Gastroesophageal sphincter (tissue), 3 donors: ENCODE results near the gene TNFSF11.

Experiments
- EP300 ChIP-seq: sonication (generic); formaldehyde crosslinking; IDR thresholded peaks from one replicate; pipeline ENCODE4 v1.6.1; 2017; ENCODE audit warnings: antibody characterized with exemption, mild to moderate bottlenecking
- POLR2A ChIP-seq, 2 donors: fragments of 450-650 bp; IDR thresholded peaks; one replicate each; pipeline ENCODE4 v1.6.1; 2017; ENCODE audit warnings: antibody characterized with exemption in 2 of 2, mild to moderate bottlenecking in 2 of 2, moderate library complexity in 1 of 2
- POLR2AphosphoS5 ChIP-seq: sonication (generic); formaldehyde crosslinking; IDR thresholded peaks from one replicate; pipeline ENCODE4 v1.6.1; 2017; ENCODE audit warnings: antibody characterized with exemption
- TF ChIP-seq, protein P1 (sequence below), 4 experiments: fragments of 200-600 bp in 2 of 4; fragments of 450-650 bp in 2 of 4; sonication (generic) in 1 of 4; IDR thresholded peaks; one replicate each; pipeline ENCODE4 v1.5.1; 2017 to 2019; ENCODE audit warnings: antibody characterized with exemption in 4 of 4, mild to moderate bottlenecking in 2 of 4, moderate library complexity in 2 of 4

DNA sequence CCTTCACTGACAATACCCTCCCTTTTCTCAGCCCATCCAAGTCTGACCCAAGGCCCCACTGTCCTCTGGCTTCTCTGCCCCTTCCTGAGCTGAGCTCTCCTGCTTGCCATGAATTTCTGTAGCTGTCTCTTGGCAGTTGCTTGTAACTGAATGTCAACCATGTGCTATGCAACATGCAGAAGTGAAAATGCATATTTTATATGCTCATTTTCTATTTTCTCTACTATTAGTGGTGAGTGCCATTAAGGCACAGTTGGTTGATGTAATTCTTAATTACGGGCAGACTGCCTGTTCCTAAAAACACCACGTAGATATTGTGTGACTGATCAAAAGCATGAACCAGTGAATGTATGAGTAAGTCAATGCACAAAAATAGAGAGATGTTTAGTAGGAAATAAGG lies 29.6 kb downstream of the TNFSF11 start:
- TF ChIP-seq, protein P1, sequence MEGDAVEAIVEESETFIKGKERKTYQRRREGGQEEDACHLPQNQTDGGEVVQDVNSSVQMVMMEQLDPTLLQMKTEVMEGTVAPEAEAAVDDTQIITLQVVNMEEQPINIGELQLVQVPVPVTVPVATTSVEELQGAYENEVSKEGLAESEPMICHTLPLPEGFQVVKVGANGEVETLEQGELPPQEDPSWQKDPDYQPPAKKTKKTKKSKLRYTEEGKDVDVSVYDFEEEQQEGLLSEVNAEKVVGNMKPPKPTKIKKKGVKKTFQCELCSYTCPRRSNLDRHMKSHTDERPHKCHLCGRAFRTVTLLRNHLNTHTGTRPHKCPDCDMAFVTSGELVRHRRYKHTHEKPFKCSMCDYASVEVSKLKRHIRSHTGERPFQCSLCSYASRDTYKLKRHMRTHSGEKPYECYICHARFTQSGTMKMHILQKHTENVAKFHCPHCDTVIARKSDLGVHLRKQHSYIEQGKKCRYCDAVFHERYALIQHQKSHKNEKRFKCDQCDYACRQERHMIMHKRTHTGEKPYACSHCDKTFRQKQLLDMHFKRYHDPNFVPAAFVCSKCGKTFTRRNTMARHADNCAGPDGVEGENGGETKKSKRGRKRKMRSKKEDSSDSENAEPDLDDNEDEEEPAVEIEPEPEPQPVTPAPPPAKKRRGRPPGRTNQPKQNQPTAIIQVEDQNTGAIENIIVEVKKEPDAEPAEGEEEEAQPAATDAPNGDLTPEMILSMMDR (IDR thresholded peaks at IDR 0.05), result no peak
- TF ChIP-seq EP300, result no peak
- TF ChIP-seq POLR2A (IDR thresholded peaks at IDR 0.05), result no peak
- no peak for TF ChIP-seq POLR2AphosphoS5
